ENCODE results near the gene ADCY9.
"Not testable (repeated sequence)": the region's sequence is repeated elsewhere in the genome, so short reads cannot be mapped to it uniquely, and the experiment has no call there.

ADCY9 gene

GRCh38 chr16:3965306-3965705 lies 150.9 kb downstream of the ADCY9 start:
- no peaks in the 10 kb centered on the region for H3K4me1 ChIP-seq (ENCODE audit: control insufficient read depth in 1 of 2, insufficient read depth in 2 of 2, low read length in 2 of 2)
- no peaks in the 10 kb centered on the region for H3K27me3 ChIP-seq (ENCODE audit: low read depth, low read length)
- no peak overlapping the region for H3K27ac ChIP-seq (ENCODE audit: low read length)
- no peaks in the 10 kb centered on the region for H3K9me3 ChIP-seq (ENCODE audit: control insufficient read depth in 1 of 2, low read length in 2 of 2)
- H3K36me3 ChIP-seq (ENCODE audit: control insufficient read depth in 1 of 2, insufficient read depth in 2 of 2, low read length in 2 of 2) = peaks cover 5 to 18% of the 10 kb centered on the region in 2 donors
- H3K4me3 ChIP-seq (ENCODE audit: low read depth in 1 of 2, low read length in 2 of 2) = no peak overlapping the region

DNA sequence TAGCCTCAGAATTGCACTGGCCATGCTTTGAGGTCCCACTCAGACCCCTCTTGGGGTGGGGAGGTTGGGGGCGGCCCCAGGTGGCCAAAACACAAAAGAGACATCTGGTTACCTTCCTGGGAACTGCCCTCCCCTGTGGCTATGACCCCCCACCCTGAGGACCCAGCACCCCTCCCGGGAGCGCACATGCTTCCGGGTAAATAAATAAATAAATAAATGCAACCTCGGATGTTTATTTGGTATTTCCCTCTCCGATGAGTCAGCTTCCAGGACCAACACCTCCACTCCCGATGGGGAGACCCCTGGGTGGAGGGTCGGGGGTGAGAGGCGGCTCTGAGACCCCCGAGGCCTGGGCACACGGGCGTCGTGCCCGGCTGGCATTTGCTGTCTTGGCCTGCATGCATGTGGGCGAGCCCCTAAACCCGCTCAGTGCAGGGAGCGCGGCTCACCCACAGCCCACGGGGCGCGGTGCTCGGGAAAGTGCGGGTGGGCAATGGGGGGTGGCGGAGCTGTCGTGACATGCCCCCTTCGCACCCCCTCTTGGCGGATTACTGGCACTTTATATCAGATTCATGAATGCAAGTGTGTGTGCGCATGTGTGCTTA lies 151.5 kb downstream of the ADCY9 start:
- Histone ChIP-seq H3K27ac (ENCODE audit: low read length) (no peak overlapping the region), H3K4me1 (ENCODE audit: control insufficient read depth in 1 of 2, insufficient read depth in 2 of 2, low read length in 2 of 2) (no peaks in the 10 kb centered on the region)

DNA sequence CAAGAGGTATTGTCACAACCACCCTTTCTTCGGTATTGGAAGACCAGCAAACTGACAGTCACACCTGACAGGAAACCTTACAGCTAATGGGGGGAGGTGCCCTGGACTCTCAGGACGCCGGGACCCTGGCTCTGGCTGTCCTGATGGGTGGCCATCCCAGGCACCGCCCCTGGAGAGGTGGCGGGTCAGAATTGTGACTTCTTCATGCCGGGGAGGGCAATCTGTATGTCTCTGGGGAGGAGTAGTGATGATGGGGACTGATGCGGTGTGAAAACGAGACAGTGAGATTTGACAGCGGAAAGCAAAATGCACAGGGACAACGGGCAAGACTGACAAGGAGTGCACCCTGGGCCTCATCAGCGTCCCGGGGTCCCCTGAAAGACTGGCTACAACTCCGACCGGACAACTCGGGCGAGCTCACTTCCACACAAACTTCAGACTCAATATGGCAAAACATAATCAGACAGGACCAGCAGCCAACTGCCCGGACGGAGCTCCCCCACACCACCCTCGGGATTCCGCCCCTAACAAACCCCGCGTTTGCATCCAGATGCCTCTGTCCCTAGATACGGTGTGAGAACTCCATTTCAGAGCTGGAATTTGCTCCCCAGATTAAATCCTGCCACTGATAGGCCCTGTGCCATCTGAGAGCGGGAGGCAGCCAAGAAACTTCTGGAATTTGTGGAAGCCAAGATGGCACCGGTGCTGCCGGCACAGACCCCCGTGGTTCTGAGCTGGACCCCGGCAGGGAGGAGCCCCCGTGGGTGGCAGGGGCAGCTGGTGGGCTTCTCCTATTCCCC lies 152.2 kb downstream of the ADCY9 start:
- Histone ChIP-seq H3K9me3 (ENCODE audit: control insufficient read depth in 1 of 2, low read length in 2 of 2) (no peaks in the 10 kb centered on the region), H3K27ac (ENCODE audit: low read length) (no peak overlapping the region), H3K36me3 (ENCODE audit: control insufficient read depth in 1 of 2, insufficient read depth in 2 of 2, low read length in 2 of 2) (peaks cover 5 to 18% of the 10 kb centered on the region in 2 donors), H3K27me3 (ENCODE audit: low read depth, low read length) (no peaks in the 10 kb centered on the region), H3K4me3 (ENCODE audit: low read depth in 1 of 2, low read length in 2 of 2) (no peak overlapping the region), H3K4me1 (ENCODE audit: control insufficient read depth in 1 of 2, insufficient read depth in 2 of 2, low read length in 2 of 2) (no peaks in the 10 kb centered on the region)

More for the DNA sequence above, 151.5 kb downstream of the ADCY9 start:
- Histone ChIP-seq H3K27me3 (ENCODE audit: low read depth, low read length) (no peaks in the 10 kb centered on the region), H3K9me3 (ENCODE audit: control insufficient read depth in 1 of 2, low read length in 2 of 2) (no peaks in the 10 kb centered on the region), H3K4me3 (ENCODE audit: low read depth in 1 of 2, low read length in 2 of 2) (no peak overlapping the region), H3K36me3 (ENCODE audit: control insufficient read depth in 1 of 2, insufficient read depth in 2 of 2, low read length in 2 of 2) (peaks cover 5 to 18% of the 10 kb centered on the region in 2 donors)

GRCh38 chr16:3963203-3963602 lies 153.0 kb downstream of the ADCY9 start:
- Histone ChIP-seq H3K36me3 (ENCODE audit: control insufficient read depth in 1 of 2, insufficient read depth in 2 of 2, low read length in 2 of 2) (peaks cover 5 to 18% of the 10 kb centered on the region in 2 donors), H3K27ac (ENCODE audit: low read length) (no peak overlapping the region), H3K4me3 (ENCODE audit: low read depth in 1 of 2, low read length in 2 of 2) (no peak overlapping the region), H3K4me1 (ENCODE audit: control insufficient read depth in 1 of 2, insufficient read depth in 2 of 2, low read length in 2 of 2) (no peaks in the 10 kb centered on the region), H3K9me3 (ENCODE audit: control insufficient read depth in 1 of 2, low read length in 2 of 2) (no peaks in the 10 kb centered on the region), H3K27me3 (ENCODE audit: low read depth, low read length) (no peaks in the 10 kb centered on the region)

DNA sequence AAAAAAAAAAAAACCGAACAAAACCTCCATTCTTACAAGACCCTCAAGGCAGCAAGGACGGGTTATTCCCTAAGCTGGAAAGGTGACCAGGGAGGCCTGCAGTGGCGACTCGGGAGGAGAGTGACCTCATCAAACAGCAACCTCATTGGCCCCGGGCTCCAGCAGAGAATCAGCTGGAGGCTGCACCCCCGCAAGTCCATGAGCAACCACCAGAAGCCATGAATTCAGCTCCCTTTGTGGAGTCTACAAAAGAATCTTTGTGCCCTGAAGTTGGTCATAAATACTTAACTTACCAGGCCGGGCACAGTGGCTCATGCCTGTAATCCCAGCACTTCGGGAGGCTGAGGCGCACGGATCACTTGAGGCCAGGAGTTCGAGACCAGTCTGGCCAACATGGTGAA lies 154.8 kb downstream of the ADCY9 start:
- Histone ChIP-seq H3K4me1 (ENCODE audit: control insufficient read depth in 1 of 2, insufficient read depth in 2 of 2, low read length in 2 of 2) (no peaks in the 10 kb centered on the region), H3K27ac (ENCODE audit: low read length) (peak overlapping the region; percentile 39), H3K9me3 (ENCODE audit: control insufficient read depth in 1 of 2, low read length in 2 of 2) (no peaks in the 10 kb centered on the region), H3K36me3 (ENCODE audit: control insufficient read depth in 1 of 2, insufficient read depth in 2 of 2, low read length in 2 of 2) (peaks cover 5 to 12% of the 10 kb centered on the region in 2 donors), H3K4me3 (ENCODE audit: low read depth in 1 of 2, low read length in 2 of 2) (no peak overlapping the region), H3K27me3 (ENCODE audit: low read depth, low read length) (no peaks in the 10 kb centered on the region)

- peak overlapping the region; percentile 61 to 77 for H3K4me3 ChIP-seq (ENCODE audit: low read depth in 1 of 2, low read length in 2 of 2)
- peak overlapping the region; percentile 73 for H3K27ac ChIP-seq (ENCODE audit: low read length)
- H3K9me3 ChIP-seq (ENCODE audit: control insufficient read depth in 1 of 2, low read length in 2 of 2); H3K4me1 ChIP-seq (ENCODE audit: control insufficient read depth in 1 of 2, insufficient read depth in 2 of 2, low read length in 2 of 2); H3K27me3 ChIP-seq (ENCODE audit: low read depth, low read length); H3K36me3 ChIP-seq (ENCODE audit: control insufficient read depth in 1 of 2, insufficient read depth in 2 of 2, low read length in 2 of 2): not testable (repeated sequence)
Observed at GRCh38 chr16:3959926-3960590, 156.2 kb downstream of the ADCY9 start.

GRCh38 chr16:3959148-3959547 lies 157.1 kb downstream of the ADCY9 start:
- Histone ChIP-seq H3K9me3 (ENCODE audit: control insufficient read depth in 1 of 2, low read length in 2 of 2) (no peaks in the 10 kb centered on the region), H3K36me3 (ENCODE audit: control insufficient read depth in 1 of 2, insufficient read depth in 2 of 2, low read length in 2 of 2) (no peaks in the 10 kb centered on the region), H3K27me3 (ENCODE audit: low read depth, low read length) (no peaks in the 10 kb centered on the region), H3K4me3 (ENCODE audit: low read depth in 1 of 2, low read length in 2 of 2) (no peak overlapping the region), H3K27ac (ENCODE audit: low read length) (no peak overlapping the region), H3K4me1 (ENCODE audit: control insufficient read depth in 1 of 2, insufficient read depth in 2 of 2, low read length in 2 of 2) (no peaks in the 10 kb centered on the region)

GRCh38 chr16:3957344-3957980 lies 158.8 kb downstream of the ADCY9 start:
- no peak overlapping the region for H3K27ac ChIP-seq (ENCODE audit: low read length)

GRCh38 chr16:3954411-3954921 lies 161.8 kb downstream of the ADCY9 start:
- H3K9me3 ChIP-seq (ENCODE audit: control insufficient read depth in 1 of 2, low read length in 2 of 2) = no peaks in the 10 kb centered on the region
- H3K27me3 ChIP-seq (ENCODE audit: low read depth, low read length) = no peaks in the 10 kb centered on the region
- H3K4me3 ChIP-seq (ENCODE audit: low read depth in 1 of 2, low read length in 2 of 2) = no peak overlapping the region
- H3K4me1 ChIP-seq (ENCODE audit: control insufficient read depth in 1 of 2, insufficient read depth in 2 of 2, low read length in 2 of 2) = peaks cover 0 to 18% of the 10 kb centered on the region in 2 donors
- H3K27ac ChIP-seq (ENCODE audit: low read length) = no peak overlapping the region
- H3K36me3 ChIP-seq (ENCODE audit: control insufficient read depth in 1 of 2, insufficient read depth in 2 of 2, low read length in 2 of 2) = no peaks in the 10 kb centered on the region

More at GRCh38 chr16:3957344-3957980, 158.8 kb downstream of the ADCY9 start:
- Histone ChIP-seq H3K36me3 (ENCODE audit: control insufficient read depth in 1 of 2, insufficient read depth in 2 of 2, low read length in 2 of 2) (no peaks in the 10 kb centered on the region), H3K4me3 (ENCODE audit: low read depth in 1 of 2, low read length in 2 of 2) (no peak overlapping the region), H3K9me3 (ENCODE audit: control insufficient read depth in 1 of 2, low read length in 2 of 2) (no peaks in the 10 kb centered on the region), H3K4me1 (ENCODE audit: control insufficient read depth in 1 of 2, insufficient read depth in 2 of 2, low read length in 2 of 2) (peaks cover 0 to under 1% of the 10 kb centered on the region in 2 donors), H3K27me3 (ENCODE audit: low read depth, low read length) (no peaks in the 10 kb centered on the region)

DNA sequence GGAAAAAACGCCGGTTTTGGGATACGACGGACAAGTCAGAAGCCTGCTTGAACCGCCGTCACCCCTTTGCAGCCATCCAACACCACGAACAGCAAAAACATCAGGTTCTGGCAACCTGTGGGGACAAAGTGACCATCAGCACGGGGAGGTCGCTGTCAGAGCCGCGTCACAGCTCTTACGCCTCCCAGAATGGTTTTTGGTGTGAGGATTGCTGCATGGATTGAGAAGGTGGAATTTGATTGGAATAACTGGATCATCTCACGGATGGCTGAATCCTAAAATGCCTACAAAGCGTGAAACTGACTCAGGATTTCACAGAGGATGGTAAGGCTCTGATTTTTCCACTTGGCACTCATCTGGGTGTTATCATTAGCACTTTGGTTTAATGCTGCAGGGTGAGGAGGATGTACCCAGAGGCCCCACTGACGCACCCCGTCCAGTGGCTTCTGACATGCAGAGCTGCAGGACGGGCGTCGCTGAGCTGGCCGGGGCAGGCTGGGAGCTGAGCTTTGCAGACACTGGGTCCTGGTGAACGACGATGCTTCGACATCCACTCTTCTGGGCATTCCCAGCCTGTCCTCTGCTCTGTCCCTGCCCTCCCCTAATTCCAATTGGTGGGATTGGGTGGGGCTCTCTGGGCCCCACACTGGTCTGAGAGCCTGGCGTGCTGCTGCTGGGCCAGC lies 162.4 kb downstream of the ADCY9 start:
- Histone ChIP-seq H3K4me1 (ENCODE audit: control insufficient read depth in 1 of 2, insufficient read depth in 2 of 2, low read length in 2 of 2) (peaks cover 0 to 21% of the 10 kb centered on the region in 2 donors), H3K9me3 (ENCODE audit: control insufficient read depth in 1 of 2, low read length in 2 of 2) (no peaks in the 10 kb centered on the region), H3K4me3 (ENCODE audit: low read depth in 1 of 2, low read length in 2 of 2) (no peak overlapping the region), H3K27ac (ENCODE audit: low read length) (no peak overlapping the region), H3K36me3 (ENCODE audit: control insufficient read depth in 1 of 2, insufficient read depth in 2 of 2, low read length in 2 of 2) (no peaks in the 10 kb centered on the region), H3K27me3 (ENCODE audit: low read depth, low read length) (no peaks in the 10 kb centered on the region)

Measured in muscle layer of duodenum (tissue), 2 donors.